Amygdala (tissue), 56 donors: ENCODE measurements around the gene GLCE.
A peak's percentile ranks its signal among the peaks of the same experiment; 100 is the strongest.

Experiments used
- DNase-seq, 56 donors: peaks; one replicate each; lab custom pipeline; 2025; lab: John Stamatoyannopoulos, UW

The GLCE gene

DNA sequence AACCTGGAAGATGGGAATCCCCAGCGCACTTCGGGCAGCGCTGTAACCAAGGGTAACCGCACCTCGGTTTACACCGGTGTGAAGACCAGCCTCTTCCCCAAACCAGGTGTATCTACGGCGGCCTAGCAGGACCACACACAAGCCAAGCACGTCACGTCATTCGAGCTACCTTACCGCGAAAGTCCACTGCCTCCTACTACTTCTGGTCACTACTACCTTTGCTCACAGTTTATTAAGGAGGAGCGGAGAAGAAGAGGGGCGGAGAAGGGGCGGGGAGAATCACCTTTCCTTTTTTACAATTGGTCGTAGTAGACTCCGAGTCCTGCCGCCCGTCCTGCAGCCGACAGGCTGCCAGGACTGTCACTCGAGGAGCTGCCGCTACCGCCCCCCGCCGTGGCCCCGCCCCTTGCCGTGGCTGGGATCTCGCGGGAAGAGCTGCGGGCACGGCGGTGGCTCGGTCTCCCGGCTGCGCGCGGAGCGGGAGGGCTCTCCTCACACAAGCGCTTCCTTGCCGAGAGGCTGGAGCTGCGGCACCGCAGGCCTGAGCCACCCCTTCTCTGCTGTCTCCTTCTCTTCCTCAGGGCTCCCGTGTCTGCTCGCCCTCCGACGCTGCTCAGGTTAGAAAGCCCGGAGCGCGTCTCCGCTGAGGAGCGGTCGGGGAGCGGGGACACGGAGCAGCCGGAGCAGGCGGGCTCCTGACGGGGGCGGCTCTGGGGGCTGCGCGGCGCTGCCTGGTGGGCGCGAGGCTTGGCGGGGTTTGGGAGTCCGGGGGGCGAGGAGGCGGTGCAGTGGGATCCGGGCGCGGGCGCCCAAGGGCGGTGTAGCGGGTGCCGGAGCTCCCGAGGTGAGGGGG, at the start of gene GLCE:
GLCE (plus strand) TSS at position 495 of the 853 bp plus-strand sequence. CDS start 95,172 bp downstream, outside the sequence.
- peak; percentile 67 to 98 (median 93) for DNase-seq

DNA sequence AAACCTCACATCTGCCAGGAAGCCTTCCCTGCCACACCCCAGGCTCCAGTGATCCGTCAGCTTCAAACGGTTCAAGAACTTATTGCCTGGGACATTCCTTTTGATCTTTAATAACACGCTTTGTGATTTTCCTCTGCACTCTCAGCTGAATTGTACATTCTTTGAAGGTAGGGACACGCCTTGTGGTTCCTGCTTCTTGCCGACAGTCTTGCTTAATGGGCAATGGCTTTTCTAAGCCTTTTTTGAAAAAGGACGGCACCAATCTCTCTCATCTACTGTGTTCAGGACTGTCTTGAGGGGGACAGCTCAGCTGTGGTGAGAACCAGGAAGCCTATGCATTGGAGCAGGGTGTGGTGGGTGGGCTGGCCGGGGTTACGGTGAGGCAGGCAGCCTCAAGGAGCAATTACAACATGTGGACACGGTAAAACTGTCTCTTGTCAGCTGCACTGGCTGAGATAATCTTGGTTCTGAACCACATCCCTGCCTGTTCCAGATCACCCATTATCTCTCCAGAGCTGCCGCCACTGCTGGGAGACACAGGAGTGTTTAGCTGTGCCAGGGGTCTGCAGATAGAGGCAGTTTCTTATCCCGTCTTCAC, 46.0 kb upstream of the GLCE start:
- no peak for DNase-seq

DNA sequence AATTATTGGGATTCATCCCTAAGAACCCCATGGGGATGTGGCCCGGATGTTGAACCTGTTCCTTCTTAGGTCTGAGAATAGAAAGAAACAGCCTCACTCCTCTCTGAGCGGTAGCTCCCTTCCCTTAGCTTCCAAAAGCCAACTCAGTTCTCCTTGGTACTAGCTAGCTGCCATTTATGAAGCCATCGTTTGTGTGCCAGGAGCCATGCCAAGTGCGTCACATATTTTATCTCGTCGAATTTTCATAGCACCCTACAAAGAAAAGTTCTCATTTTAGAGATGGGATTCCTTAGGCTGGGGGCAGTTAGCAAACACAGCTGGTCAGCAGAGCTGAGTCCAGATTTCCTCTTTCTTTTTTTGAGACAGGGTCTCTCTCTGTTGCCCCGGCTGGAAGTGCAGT, 45.4 kb upstream of the GLCE start:
- no peak for DNase-seq

DNA sequence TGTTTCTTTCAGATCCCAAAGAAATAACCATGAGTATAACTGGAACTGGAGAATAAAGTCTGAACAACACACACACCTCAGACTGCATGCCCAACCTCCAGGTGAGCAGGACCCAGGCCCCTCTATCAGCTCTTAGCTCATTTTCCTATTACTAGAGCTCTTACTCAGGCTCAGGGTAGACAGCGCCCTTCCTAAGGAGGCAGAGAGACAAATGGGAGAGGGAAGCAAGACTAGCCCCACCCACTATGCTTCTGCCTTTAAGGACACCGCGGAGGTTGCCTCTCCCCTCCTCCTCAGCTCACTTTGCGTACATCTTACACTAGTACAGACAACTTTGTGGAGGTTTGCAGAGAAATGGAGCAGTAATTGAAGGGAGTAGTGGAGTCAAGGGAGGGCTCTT, 44.0 kb upstream of the GLCE start:
- no peak for DNase-seq

DNA sequence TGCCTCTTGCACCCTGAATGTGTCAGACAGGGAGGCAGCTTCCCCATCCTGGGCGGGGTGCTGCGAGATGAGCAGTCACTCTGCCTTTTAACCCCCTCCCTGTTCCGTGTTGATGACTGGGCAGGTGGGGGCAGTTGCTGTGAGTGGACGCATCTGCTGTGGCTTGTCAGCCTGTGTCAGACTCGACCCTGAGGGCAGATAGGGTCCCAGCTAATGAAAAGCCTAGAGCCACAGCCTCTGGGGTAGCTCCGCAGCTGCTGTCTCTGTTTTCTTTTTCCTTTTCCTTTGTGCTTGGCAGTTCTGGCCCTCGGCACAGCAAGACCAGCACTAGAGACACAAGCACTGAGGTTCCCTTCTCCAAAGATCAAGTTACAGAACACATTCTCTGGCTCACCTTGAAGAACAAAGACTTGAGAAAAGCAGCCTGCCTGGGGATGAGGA, 43.0 kb upstream of the GLCE start:
- no peak for DNase-seq

DNA sequence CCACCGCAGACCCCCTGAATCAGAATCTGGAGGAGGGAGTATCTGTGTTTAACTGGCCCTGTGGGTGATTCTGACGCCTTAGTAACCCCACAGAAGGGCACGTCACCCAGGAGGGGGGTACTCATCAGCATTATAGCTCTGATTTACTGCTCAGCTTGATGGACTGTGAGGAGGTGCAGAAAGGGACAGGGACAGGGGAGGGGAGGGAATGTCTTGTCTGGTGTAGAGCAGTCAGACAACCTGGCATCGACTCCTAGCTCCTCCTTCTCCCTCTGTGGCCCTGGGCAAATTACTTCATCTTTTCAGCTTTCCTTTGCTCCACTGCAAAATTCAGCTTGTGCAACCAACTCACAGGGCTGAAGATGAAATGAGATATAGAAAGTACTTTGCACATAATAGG, 42.3 kb upstream of the GLCE start:
- DNase-seq, result no peak

DNA sequence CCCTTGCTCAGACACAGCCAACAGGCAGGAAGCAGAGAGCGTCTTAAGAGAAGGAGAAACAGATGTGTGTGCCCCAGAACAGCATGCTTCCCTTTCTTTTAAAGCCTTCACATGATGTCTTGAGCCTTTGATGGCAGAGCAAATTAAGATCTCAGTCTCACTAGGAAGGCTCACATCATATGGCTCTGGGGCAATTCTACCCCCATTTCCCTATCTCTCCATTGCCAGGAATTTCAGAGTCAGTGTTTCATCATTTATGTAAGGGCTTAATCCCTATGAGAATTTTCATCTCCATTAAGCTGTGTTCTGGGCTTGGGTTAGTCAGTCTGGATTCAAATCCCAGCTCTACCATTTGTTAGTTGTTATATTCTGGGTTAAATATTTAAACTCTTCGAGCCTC, 41.4 kb upstream of the GLCE start:
- no peak for DNase-seq

DNA sequence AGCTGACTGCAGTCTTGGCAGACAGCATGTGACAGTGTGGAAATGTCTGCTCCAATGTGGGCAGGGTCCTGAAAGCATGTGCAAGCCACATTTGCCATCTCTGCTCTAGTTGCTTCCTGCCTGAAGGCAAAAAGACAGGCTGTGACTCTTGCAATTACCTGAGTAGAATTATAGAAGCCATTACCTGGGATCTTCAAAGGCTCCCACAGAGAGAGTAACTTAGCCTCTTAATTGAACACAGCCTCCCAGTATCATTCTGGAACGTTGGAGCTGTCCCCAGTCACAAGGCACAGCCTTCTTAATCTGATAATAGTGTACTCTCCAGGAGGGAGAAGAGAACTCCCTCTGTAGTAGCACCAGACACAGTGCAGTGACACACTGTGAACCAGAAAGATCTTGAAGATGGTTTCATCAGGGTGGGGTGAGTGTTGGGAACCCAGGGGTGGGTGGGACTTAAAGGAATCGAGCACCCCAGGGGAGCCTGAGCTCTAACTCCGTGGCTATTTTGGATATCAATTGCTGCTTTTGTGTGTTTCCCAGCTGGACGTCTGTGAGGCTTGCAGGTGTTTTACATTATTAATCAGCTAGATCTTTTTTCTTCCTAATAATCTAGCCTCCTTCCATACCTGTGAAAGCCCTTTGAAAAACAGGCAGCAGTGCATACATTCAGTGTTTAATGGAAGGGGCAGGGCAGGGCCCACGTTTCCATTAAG, 40.6 kb upstream of the GLCE start:
- no peak for DNase-seq

DNA sequence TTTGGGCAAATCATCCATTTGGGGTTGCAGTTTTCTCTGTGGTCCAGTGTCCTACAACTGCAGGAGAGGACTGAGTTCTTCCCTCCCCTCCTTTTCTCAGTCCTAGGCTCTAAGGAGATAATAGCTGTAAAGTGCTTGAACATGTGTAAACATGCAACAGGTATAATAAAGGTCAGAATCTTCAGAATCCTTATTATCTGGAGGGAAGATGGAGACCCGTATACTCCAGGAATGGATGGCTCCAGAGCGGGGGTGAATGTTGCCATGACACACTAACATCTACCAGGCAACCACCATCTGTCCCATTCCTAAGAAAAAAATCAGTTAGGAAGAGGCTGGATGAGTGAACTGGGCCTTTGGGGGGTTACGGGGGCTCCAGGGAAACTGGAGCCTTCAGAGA, 39.7 kb upstream of the GLCE start:
- no peak for DNase-seq

DNA sequence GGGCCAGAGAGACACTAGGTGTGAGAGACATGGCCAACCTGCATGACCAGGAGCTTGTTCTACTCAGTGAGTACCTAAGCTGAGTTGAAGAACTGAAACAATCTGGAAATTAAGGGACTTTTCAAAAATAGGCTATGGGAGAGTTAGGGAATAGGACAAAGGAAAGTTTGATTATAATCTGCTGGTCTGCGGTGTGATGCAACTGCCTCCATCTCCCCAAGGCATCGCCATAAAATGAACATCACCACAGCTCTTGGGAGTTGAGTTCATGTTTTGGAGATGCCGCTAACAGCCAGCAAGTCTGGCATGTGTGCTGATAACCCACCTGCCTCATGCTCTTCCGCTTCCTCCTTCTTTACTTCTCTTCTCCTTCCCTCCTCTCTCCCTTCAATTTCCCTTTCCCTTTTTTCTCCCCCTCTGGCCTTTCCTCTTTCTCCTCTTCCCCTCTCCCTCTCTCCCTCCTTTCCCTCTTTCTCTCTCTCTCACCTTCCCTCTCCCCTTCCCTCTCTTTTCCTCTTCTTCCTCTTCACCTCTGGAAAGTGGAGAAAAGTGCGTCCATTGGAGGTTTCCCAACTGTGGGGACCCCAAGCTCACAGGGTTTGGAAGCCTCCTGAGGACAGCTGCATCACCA, 39.1 kb upstream of the GLCE start:
- DNase-seq, result no peak

DNA sequence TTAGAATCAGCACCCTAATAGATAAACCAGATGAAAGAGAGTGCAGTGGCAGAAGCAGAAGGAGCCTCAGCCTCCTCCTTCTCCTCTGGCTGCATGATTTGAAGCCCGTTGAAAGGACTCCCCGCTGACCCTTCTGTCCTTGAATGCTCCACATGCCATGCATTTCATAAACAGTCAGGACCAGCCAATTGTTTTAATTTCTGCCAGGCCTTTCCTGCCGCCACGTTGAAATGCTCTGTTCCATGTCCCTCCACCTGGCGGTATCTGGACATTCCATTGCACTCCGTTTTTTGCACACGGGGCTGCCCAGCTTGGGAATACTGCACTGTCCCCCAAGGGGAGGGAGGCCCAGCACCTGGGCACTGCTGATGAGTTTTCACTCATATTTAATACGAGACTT, 35.2 kb upstream of the GLCE start:
- DNase-seq, result no peak

DNA sequence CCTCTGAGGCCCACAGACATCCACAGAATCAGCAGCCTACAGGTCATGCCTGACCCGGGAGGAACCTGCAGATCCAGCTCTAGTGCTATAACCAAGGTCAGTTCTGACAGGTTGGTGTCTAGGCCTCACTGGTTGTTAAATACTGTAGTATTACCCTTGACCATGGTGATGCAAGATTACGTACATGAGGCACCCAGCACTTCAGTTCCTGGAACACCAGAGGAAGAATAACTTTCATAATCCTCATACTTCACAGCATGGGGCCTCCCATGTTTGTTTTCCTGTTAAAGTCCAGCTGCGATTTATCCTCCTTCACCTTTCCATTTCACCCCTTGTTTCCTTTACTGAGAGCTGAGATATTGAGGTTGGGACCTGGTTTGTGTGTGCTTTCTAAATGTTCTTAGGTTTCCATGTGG, 34.4 kb upstream of the GLCE start:
- no peak for DNase-seq

DNA sequence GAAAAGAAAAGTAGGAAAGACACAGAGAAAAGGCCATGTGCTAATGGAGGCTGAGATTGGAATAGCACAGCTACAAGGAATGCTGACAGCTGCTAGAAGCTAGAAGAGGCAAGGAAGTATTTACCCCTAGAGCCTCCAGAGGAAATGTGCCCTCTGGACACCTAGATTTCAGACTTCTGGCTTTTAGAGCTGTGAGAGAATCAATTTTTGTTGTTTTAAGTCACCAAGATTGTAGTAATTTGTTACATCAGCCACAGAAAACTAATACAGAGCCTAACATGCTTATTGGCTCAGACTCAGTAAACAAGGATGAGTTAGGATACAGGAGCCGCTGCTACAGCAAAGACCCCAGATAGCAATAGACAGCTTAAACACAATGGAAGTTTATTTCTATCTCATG, 33.1 kb upstream of the GLCE start:
- DNase-seq, result no peak

DNA sequence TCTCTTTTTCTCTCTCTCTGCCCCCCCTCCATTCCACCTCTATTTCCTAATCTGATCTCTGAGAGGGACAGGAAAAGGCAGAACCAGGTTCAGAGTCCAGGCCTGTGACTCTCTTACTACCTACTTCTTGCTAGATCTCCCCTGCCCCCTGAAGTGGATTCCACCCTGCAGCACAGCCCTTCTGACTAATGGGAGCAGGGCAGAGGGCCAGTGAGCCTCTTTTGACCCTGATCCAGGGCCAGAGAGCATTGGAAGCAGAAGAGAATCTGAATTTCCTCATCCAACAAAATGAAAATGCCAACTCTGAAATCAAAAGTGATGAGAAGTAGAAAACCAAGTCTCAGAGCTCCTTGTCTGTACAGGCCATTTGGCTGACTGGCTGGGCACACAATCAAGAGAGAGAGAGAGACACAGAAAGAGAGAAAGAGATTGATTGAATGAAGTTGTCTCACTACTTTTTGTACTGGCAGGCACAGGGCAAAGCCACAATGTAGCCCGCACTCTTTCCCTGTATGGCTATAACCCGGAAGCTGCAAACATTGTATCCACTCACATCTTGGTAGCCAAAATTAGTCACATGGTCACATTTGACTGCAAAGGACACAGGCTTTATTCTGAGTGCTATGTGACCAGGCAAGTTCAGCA, 31.6 kb upstream of the GLCE start:
- DNase-seq, result peak in 3 of 56 donors; percentile 5 to 13 (median 8)

DNA sequence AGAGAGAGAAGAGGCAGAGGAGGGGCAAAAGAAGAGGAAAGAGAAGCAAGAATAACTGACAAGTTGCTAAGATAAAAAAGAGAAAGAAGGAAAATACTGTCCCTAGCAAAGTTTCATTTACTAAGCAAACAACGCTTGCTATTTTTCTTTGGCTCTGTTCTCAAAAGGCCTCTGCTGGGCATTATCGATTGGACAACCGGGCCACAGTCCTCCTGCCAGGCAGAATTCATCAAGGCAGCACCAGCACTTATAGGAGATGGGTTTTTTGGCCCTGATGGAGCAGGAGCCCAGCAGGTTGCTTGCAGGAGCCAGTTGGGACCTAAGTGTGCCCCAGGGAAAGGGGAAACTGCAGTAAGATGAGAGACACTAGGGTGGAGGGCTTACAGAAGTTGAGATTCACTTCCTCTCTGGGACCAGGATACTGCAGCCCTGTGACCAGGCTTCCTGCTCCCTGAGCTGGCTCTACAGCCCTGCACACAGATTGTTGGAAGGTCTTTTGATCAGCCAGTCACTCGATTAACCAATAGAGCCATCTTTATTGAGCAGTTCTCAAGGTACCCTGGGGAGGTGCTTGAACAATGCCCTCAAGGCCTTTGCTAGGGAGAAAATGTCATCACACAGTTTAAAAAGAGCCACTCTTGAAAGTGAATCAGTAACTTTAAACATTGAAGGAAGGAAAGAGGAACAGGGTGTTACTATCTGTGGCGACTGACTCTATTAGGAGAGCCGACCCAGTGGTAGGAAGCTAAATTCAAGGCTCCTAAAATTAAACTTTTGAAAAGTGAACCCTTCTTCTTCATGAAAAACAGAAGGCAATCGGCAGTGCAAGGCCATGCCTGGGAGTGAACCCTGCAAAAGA, 28.8 kb upstream of the GLCE start:
- DNase-seq, result peak in 13 of 56 donors; percentile 4 to 43 (median 13)

DNA sequence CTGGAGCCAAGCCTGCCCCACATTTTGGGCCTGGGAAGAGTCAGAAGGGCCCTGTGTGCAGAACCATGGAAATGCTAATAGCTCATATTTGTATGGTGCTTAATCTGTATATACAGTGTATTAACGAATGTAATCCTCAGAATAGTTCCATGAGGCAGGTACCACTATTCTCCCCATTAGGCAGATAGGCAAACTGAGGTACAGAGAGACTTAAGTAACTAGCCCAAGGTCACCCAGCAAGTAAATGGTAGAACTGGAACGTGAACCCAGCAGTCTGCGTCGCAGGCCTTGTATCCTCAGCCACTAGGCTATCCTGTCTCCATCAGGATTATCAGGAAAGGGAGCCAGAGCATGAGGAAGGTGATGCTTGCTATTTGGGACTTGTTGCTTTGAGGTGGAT, 28.0 kb upstream of the GLCE start:
- DNase-seq, result no peak

DNA sequence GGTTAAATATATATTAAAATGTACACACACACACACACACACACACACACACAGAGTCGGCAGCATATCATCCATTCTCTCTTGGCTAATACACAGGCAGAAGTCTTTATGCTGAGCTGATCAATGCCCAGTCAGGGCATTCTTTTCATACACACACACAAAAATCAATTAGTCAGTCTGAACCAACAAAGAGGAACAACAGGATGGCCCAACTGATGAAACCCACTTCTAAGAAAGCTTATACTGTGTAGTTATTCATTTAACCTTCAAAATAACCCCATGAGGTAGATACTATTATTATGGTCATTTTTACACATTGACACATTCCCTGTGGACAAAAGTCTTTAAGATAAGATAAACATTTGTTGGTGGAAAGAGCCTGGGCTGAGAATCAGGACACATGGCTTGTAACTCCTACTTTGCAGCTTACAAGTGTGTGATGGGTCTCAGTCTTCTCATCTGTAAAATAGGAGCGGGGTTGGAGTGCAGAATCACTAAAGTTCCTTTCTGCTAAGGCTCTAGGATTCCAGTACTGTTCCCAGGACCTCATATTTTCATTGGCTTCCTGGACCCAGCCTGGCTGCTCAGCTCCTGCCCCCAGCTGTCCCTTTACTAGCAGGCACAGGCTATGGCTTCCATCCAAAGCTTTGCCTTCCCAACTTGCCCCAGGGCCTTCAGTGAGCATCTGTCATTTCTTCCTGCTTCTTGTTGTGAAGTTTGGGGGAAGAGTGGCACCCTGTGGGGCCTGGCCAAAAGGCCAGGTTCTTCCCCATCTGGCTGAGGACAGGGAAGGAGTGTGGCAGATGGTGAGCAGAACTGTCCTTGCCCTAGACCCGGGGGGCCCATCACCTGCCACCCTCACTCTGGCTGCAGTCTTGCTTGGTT, 27.2 kb upstream of the GLCE start:
- DNase-seq, result peak in 1 of 56 donors; percentile 16

DNA sequence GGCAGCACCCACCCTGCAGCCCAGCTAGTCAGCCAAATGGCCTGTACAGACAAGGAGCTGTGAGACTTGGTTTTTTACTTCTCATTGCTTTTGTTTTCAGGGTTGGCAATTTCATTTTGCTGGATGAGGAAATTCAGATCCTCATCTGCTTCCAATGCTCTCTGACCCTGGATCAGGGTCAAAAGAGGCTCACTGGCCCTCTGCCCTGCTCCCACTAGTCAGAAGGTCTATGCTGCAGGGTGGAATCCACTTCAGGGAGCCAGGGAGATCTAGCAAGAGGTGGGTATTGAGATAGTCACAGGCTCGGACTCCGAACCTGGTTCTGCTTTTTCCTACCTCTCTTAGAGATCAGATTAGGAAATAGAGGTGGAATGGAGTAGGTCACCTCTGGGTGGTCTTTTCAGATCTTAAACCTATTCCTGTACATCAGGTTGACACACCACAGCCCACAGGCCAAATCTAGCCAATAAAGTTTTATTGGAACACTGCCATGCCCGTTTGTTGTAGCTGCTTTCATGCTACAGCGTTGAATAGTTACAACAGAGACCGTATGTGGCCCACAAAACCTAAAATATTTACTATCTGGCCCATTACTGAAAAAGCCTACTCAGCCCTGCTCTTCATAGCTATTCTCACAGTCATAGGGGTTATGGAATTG, 26.4 kb upstream of the GLCE start:
- no peak for DNase-seq
